ENCODE measurements around the gene KRT79.
"Not testable (repeated sequence)": the region's sequence is repeated elsewhere in the genome, so short reads cannot be mapped to it uniquely, and the experiment has no call there.

The KRT79 gene

DNA sequence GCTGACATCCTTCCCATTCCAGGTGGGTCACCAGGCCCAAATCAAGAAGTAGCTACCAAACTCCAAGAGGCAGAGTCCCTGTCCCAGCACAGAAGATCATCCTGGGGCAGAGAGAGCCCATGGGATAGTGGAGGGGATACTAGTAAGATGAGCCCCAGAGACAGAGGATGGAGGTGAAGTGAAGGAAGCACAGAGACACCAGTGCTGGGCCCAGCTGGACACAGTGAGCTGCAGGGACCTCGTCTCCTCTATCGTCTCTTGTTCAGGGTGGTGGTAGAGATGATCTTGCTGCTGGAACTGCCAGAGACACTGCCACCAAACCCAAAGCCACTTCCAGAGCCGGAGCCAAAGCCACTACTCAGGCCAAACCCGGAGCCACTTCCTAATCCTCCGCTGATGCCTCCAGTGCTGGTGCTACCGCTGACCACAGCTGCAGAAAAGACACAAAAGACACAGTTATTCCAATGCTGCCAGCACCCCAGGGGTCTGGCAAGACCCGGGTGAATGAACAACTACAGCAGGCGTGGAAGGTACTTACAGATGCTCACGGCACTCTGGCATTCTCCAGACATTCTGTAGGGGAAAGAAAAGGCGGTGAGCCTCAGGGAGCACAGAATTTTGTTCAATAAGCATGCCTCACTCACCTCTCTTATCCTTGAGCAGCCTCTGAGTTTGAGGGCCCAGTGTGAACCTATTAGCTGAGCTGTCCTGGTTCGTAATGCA is 27.1 kb downstream of the KRT79 start:
- no peak for DNase-seq (ENCODE audit: low spot score)

DNA sequence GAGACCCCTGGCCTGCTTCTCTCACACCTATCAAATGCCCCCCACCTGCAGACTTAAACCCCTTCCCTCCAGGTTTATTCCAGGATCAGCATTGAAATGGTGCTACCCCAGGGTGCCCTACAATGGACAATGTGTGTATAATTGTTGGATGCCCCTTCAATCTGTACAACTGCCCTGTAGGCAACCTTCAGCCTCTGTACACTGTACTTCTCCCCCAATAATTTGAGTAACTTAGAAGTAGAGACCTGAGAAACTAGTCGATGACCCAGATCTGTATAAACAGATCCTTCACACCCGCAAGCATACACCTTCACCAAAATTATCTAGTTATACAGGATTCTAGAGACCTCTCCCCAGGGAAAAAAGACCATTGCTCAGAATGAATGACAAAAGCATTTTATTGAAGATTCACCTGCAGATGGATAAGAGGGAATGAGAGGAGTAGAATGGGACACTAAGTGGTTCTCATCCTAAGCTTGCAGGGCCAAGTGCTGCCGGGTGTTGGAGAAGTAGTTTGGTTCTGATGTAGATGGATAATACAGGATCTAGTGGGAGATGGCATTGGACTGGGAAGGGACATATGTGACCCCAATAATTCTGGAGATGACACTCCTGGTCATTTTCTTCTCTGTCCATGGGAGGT is 27.8 kb downstream of the KRT79 start:
- no peak for DNase-seq (ENCODE audit: low spot score)

DNA sequence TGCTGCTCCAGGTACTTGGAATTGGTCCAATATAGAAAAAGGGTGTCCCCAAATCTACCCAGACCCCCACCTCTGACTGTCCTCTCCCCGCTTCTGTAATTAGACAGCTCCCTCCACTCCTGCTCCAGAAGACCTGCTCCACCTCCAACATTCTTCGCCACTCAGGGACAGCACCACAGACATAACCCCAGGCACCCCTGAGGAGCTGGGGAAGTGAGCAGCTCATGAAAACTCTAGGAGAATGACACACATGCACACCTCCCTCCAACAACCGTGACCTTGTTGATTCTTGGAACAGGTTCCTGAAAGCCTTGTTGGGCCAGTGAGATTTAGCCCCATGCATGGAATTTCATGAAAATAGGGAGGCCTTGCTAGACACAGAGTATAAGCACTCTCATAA is 28.4 kb downstream of the KRT79 start:
- no peak for DNase-seq (ENCODE audit: low spot score)

DNA sequence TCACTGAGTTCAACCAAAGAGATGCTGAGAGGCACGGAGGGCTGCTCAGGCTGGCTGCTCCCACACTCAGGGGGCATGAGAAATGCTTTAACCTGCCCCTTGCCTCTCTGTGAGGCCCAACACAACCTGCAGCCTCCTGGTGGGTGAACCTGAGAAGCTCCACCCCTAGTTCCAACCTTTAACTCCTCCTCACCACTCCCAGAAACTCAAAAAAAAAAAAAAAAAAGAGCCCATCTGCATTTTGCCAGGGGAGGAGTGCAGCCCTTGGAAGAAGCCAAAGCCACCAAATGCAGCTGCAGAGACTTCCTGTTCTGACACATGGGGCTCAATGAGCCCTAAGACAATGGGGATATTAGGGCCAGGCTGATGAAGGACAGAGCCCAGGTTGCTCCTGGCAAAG is 29.1 kb downstream of the KRT79 start:
- no peak for DNase-seq (ENCODE audit: low spot score)

DNA sequence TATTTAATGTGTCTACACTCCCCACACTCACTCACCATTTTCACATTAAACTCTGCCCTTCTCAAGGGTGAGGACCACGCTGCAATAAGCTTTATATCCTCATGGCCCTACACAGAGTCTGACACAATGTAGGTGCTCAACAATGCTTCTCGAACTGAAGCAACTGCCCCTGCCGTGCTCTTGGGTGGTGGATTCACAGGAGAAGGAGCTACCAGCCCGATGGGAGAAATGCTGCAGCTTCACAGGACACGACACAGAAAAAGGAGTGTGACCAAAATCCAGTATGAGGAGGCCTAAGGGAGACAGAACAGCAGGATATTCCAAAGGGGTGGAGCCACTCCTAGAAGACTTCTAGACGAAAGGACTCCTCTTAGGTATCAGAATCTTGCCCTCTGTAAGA is 31.7 kb downstream of the KRT79 start:
- no peak for DNase-seq (ENCODE audit: low spot score)

DNA sequence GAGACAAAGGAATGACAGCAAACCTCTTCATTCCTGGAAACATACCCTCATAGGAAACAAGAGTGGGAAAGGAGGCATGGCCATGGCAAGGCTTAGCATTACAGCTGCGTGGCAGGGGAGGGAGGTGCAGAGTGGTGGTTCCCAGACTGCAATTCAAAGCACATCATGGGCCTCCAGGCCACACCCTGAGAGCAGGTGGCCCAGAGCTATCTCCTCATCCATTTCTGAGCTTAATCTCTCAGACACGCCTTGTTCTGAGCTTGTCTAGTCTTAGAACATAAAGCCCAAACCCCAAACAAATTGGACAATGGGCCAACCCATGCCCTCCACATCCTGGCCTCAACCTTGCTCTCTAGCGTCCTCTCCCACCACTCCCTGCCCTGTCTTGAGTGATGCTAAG is 32.3 kb downstream of the KRT79 start:
- DNase-seq (ENCODE audit: low spot score): no peak

DNA sequence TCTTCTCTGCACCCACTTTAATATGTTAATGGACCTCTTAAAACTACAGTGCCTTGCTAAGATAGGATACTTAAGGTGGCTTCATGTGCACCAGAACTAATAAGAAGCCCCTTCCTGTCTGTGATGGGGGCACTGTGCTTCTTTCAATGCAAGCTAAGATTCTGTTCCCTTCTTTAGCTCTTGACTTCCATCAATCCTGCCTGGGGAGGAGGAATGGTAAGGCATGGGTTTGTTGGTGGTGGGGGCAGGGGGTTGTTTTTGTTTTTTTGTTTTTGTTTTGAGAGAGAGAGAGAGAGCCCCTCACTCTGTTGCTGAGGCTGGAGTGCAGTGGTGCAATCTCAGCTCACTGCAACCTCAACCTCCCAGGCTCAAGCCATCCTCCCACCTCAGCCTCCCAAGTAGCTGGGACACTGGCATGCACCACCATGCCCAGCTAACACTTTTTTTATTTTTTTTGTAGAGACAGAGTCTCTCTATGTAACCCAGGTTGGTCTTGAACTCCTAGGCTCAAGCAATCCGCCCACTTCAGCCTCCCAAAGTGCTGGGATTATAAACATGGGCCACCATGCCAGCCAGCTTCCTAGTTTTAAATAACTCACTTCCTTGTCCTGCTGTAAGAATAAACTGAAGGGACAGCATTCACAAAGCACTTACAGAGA is 33.7 kb downstream of the KRT79 start:
- no peak for DNase-seq (ENCODE audit: low spot score)

DNA sequence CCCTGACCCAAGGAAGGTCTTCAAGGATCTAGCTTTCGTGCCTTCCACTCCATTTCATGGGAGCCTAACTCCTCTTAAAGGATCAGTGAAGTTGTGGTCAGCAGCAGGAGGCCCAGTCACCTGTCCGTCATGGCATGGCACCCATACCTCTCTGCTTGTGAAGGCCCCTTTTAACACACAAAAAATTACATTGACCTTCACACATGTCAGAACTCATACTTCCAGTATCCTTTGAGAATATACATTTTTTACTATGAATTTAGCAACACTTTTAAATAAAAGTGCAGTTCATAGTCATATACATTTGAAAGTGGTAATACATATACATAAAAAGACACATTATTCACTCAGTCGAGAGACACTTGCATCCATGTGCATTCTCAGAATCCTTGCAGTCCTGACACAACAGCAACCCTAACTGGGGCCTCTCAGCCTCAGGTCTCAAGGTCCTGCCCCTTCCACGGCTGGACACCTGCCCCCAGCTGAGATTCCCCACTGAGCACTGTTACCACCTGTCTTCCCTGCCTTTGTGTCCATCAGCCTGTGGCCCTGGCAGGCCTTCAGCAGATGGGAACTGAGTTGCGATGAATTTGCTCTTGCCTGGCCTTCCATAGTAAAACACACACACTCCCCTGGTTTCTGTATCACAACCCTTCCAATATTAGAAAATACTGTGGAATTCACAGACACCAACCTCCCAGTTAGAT is 34.5 kb downstream of the KRT79 start:
- DNase-seq (ENCODE audit: low spot score): no peak

DNA sequence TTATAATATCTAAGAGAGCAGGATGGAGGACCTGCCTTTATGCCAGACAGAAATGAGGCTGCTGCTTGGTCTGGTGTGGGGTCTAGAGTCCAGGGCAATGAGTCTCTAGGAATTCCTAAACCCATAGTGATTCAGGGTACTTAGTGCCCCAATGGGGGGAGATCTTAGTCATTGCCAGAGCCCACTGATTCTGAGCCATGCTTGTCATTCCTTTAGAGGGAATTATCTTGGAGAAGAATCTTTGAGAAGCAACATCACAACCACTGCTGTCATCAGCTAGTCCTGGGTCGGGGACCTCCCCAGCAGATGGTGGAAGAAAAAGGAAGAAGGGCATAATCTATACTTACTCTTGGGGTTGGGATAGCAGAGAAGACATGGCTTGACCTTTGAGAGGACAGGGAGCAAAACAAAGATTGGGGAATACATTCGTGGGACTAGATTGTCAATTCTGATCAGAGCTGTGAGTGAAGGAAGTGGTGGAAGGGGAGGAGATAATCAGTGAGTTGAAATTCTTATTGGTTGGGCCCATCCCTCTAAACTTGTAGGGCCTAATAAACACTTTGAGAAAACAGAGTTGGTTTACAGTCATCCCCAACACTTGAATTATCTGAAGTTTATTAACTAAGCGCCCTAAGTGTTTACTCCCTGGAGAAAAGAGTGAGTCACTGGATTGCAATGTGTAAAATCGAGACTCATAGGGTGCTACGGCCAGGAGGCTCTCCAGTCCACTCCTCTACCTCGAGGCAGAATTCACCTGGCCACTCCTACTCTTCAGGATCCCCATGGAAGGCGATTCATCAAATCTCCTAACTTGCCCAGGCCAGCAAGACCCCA is 35.2 kb downstream of the KRT79 start:
- DNase-seq (ENCODE audit: low spot score): no peak

DNA sequence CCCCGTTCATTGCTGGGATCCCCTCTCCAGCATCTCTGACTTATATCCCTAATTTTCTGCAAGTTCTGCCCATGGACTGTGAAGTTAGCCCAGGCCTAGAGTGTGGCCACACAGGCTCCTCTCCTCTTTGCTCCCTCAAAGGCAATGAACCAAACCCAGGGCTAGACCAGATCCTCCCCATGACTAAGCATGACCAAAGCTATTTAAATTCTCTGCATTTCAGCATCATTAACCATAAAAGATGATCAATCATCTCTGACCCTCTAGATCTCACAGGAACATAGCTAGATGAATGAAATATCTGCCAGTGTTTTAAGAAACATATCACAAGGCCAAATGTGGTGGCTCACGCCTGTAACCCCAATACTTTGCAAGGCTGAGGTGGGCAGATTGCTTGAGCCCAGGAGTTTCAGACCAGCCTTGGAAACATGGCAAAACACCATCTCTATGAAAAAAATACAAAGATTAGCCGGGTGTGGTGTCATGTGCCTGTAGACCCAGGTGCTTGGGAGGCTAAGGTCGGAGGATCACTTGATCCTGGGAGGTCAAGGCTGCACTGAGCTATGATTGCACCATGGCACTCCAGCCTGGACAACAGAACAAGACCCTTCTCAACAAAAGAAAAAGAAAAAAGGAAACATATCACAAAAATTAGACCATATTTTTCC is 36.0 kb downstream of the KRT79 start:
- DNase-seq (ENCODE audit: low spot score): no peak

DNA sequence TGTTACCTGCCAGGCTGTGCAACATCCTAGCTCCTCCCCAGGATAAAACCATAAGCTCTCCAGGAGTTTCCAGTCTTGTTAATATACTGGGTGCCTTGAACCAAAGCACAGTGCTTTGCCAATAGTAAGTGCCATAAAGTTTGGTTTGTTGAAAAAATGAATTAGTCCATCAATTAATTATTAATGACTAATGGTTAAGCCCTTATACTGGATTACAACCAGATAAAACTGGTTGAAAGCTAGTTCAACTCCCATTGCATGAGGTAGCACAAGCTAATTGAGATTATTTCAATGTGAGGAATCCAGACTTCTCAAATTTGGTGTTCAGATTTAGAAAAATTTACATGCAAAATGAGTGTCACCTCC is 36.6 kb downstream of the KRT79 start:
- no peak for DNase-seq (ENCODE audit: low spot score)

DNA sequence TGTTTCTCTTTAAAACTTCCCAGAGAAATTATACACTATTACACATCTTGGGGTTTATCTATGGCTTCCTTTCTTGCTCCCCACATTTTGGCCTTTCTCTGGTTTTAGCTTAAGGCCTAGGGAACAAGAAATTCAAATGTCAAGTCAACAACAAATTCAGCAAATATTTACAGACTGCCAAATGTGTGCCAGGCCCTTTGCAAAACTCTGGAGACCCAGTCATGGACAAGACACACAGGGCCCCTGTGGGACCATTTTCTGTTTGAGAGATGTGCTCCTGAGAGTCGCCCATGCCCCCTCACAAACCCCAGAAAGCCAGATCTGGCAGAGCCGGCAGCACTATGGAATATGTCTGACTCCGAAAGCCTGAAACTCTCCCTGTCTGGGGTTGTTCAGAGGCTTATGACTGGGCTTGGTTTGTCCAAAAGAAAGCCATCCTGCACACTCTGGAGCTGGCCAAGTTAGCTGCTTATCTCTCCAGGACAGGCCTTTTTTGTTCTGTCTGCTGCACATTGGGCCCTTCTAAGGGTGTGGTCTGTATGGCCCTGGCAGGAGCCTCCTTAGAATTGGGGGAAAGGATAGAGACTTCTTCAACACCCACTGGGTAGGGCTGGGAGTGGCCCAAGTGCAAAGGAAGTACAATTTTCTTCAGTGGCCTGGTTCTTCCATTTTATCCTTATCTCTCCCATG is 37.1 kb downstream of the KRT79 start:
- no peak for DNase-seq (ENCODE audit: low spot score)

DNA sequence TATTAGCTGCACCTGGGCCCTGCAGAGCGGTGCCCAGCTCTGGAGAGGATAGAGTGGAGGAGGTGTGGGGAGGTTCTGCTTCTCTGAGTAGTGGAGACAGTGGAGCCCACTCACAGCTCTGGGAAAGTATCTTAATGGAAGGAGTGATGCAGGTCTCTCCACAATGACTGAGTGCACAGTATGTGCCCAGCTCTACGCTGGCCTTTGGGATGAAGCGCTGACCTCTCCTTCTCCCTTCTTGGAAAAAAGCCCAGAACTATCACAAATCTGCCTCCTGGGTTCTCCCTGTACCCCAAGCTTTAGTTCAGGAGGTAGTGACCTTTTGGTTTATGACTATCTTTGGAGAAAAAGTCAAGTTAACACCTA is 37.7 kb downstream of the KRT79 start:
- DNase-seq (ENCODE audit: low spot score): no peak

DNA sequence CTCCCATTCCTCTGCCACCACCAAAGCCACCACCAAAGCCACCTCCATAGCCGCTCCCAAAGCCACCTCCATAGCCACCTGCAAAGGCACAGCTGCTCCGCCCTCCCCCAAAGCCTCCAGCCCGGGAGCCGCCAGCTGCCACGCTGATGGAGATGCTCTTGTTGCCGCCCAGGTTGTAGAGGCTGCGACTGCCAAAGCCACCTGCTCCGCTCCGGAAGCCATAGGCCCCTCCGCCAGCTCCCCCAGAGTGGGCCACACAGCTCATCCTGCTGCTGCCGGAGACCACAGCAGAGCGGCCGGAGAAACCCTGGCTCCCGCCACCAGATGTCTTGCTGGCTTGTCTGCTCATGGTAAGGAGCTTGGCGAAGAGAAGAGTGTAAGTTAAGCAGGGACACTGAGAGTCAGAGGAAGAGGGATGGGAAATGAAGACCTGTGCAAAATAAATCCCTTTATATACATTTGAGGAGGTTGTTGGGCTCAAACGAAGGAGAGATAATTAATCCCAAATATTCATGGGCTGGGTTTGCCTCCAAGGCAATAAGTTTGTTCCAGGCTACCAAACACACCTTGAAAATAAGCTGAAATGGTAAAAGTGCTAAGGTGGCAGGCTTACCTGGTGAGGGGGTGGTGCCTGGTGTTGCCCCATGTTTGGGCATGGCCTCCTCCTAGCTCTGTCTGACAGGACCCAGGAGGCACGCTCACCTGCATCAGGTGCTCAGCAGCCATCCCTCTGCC is 38.2 kb downstream of the KRT79 start, which contains the start of gene KRT3:
KRT3 (minus strand) TSS at position 424 of the 735 bp plus-strand sequence; CDS start at position 349, 75 bp downstream.
- no peak for DNase-seq (ENCODE audit: low spot score)

DNA sequence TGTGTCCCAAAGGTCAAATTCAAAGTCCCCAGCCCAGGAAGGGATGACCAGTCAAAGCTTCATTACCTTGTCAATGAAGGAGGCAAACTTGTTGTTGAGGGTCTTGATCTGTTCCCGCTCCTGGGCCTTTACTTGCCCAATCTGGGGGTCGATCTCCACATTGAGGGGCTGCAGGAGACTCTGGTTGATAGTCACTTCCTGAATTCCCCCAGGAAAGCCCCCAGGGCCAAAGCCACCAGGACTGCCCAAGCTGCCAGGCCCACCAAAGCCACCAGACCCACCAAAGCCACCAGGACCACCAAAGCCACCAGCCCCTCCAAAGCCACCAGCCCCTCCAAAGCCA is 38.8 kb downstream of the KRT79 start:
- DNase-seq (ENCODE audit: low spot score): not testable (repeated sequence)

DNA sequence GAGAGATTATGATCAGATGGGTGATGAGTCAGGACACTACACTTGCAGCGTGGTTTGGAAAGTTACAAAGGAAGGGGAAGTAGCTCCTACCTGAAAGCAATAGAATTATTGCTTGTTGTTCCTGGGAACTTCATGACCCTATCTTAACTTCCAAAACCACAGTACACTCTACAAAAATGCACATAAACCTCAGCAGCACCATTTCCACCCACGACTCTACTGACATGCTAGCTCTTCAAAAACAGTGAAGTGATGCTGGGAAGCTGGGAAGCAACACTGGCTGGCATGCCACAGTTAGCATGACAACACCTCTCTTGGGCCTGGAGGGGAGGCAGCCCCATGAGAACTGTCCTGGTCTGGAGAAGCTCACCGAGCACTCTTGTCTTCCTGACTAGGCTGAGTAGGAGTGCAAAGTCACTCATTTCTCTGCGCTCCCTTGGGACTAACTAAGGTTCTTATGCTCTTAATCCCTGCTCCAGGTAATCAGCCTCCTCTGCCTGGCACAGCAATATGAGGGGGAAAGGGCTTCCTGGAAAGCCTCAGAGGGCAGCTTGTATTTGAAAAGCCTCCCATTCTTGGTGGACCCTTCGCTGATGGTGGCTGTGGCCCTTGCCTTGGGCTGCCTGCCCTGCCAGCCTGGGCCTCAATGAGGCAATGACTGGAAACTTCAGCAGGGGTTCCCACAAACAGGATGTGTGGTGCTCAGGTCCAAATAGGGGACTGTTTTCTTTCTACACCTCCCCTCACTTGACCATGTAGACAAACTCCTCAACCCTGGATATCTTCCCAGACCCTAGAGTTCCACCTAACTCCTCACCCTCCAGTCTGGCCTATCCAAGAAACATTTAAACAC is 39.4 kb downstream of the KRT79 start:
- no peak for DNase-seq (ENCODE audit: low spot score)

DNA sequence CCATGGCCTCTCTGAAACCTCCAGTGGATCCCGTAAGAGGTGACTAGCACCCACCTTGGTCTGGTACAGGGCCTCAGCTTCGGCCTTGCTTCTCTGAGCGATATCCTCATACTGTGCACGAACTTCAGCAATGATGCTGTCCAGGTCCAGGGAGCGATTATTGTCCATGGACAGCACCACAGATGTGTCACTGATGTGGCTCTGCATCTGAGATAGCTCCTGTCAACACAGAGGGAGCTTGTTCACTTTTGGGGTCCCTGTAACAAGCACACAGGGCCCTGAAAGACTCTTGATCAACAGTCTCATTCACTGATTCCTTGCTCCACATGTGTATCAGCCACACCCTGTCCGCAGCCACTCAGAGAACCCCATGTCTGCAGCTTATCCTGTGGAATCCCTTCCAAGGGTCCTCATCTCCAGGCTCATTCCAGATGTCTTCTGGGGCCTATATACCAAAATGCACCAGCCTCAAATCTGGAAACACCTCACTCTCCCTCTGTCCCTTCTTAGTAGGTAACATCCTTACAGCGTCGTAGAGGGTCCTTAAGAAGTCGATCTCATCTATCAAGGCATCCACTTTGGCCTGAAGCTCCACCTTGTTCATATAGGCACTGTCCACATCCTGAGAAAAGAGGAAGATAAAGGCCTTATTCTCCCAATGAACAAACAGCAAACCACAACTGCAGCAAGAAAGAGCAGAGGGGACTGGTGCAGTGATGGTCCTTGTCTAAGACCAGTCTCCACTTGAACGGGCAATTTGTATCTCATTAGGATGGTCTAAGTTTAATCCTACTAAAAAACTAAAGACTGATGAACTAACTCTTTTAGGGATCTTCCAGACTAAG is 41.7 kb downstream of the KRT79 start:
- DNase-seq (ENCODE audit: low spot score): no peak
